ENCODE results near the gene PEX6. TPM values are rescaled to one million over a fixed set of nuclear protein-coding genes. Genes with fewer than 3 reads are reported as not detected.

The PEX6 gene
- total RNA-seq, 2 experiments from 2014 or later, result 7.3 to 9.0 TPM

- H3K36me3 Mint-ChIP-seq (ENCODE audit: low read depth), result peaks cover 34% of the 10 kb centered on the region
- POLR2A ChIA-PET, result interaction anchor here (0.9 to 5.7 kb wide), 7 partner anchors 9 to 196 kb away, joined by 3 to 26 read pairs (median 6); partner anchors contain the start of genes CNPY3, PEX6 and PPP2R5D
- CTCF ChIA-PET, result interaction anchor here (0.6 to 1.2 kb wide), 3 partner anchors 11 to 130 kb away, joined by 3 read pairs; no protein-coding TSS in a partner anchor
- DNase-seq (no peak), ATAC-seq (no peak)
- peak overlapping the region; percentile 50 for H3K27ac Mint-ChIP-seq
- H3K9me3 Mint-ChIP-seq, result no peaks in the 10 kb centered on the region
- no peaks in the 10 kb centered on the region for H3K27me3 Mint-ChIP-seq
- intact Hi-C loops (cut with micrococcal nuclease), result loop anchor here (5.0 kb wide), 2 partner anchors 35 to 45 kb away; partner anchors contain the start of genes KLC4, MRPL2 and PEX6
- peaks cover 47% of the 10 kb centered on the region for H3K4me1 Mint-ChIP-seq (ENCODE audit: low read depth)
- no peak for TF ChIP-seq CTCF (IDR thresholded peaks at IDR 0.05)
- H3K4me3 Mint-ChIP-seq, result peak overlapping the region; percentile 96
Measured at GRCh38 chr6:43012364-43012763, 33.4 kb upstream of the PEX6 start.

DNA sequence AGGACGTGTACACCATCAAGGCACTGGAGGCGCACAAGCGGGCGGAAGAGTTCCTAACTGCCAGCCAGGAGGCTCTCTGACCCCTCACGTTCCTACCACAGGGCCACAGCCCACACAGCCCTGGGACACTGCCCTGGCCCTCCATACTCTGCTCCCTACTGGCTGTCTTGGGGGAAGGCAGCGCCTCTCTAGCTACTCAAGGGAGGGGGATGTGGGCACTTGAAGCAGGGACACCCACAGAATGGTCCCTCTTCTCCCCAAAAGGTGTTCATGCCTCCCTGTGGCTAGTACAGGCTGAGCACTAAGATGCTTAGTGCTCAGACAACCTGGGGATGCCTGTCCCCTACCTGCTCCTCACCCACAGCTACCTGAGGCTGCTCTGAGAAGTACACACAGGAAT is 32.2 kb upstream of the PEX6 start:
- CTCF ChIA-PET, result interaction anchor here (0.8 to 3.0 kb wide), 4 partner anchors 22 to 132 kb away, joined by 3 to 17 read pairs (median 3); no protein-coding TSS in a partner anchor
- no peaks in the 10 kb centered on the region for H3K27me3 Mint-ChIP-seq
- ATAC-seq, result no peak
- H3K4me1 Mint-ChIP-seq (ENCODE audit: low read depth), result peaks cover 39% of the 10 kb centered on the region
- H3K36me3 Mint-ChIP-seq (ENCODE audit: low read depth), result peaks cover 35% of the 10 kb centered on the region
- H3K4me3 Mint-ChIP-seq, result no peak overlapping the region
- H3K27ac Mint-ChIP-seq, result no peak overlapping the region
- no peaks in the 10 kb centered on the region for H3K9me3 Mint-ChIP-seq
- no peak for TF ChIP-seq CTCF (IDR thresholded peaks at IDR 0.05)
- no peak for DNase-seq
- intact Hi-C loops (cut with micrococcal nuclease), result loop anchor here (5.0 kb wide), 2 partner anchors 34 to 46 kb away; partner anchors contain the start of genes KLC4, MRPL2 and PEX6
- POLR2A ChIA-PET, result interaction anchor here (0.7 to 5.7 kb wide), 5 partner anchors 8 to 82 kb away, joined by 3 to 26 read pairs (median 6); partner anchors contain the start of genes CNPY3, PEX6 and PPP2R5D

DNA sequence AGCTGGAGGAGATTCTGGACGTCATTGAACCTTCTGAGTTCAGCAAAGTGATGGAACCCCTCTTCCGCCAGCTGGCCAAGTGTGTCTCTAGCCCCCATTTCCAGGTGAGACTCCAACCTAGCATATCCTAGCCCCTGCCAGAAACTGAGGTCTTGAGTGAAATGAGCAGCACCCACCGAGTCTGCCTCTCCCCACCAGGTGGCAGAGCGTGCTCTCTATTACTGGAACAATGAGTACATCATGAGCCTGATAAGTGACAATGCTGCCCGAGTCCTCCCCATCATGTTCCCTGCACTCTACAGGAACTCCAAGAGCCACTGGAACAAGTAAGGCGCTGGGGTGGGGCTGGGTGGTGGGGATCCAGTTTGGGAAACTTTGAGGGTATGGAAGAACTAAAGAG is 30.1 kb upstream of the PEX6 start:
- Mint-ChIP-seq H3K27ac (peak overlapping the region; percentile 13), H3K4me1 (ENCODE audit: low read depth) (peaks cover 24% of the 10 kb centered on the region), H3K9me3 (no peaks in the 10 kb centered on the region), H3K36me3 (ENCODE audit: low read depth) (peaks cover 36% of the 10 kb centered on the region), H3K4me3 (no peak overlapping the region), H3K27me3 (no peaks in the 10 kb centered on the region)
- no peak for ATAC-seq
- POLR2A ChIA-PET, result interaction anchor here (1.0 to 1.4 kb wide), 2 partner anchors 75 to 79 kb away, joined by 3 to 5 read pairs; partner anchors contain the start of gene CNPY3
- CTCF ChIA-PET, result interaction anchor here (1.1 to 3.0 kb wide), 6 partner anchors 12 to 134 kb away, joined by 3 to 17 read pairs (median 4); partner anchors contain the start of genes PPP2R5D and RRP36
- intact Hi-C loops (cut with micrococcal nuclease), result no loop called here
- peak; percentile 35 for TF ChIP-seq CTCF (IDR thresholded peaks at IDR 0.05)
- DNase-seq, result peak; percentile 70

DNA sequence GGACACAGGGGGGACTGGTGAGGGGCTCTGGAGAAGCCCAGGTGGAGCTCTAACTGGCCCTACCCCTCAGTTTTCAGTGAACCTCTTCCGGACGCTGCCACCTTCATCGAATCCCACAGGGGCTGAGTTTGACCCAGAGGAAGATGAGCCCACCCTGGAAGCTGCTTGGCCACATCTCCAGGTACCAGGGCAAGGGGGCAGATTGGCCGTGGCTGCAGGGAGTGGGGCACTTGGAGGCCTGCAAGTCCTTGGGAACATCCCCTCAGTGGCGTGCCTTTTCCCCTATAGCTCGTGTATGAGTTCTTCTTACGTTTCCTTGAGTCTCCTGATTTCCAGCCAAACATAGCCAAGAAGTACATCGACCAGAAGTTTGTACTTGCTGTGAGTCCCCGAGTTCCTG is 28.1 kb upstream of the PEX6 start:
- ChIA-PET CTCF (interaction anchor here (1.4 to 1.5 kb wide), 2 partner anchors 12 to 19 kb away, joined by 3 read pairs; no protein-coding TSS in a partner anchor), POLR2A (no interaction called here)
- Mint-ChIP-seq H3K4me3 (no peak overlapping the region), H3K4me1 (ENCODE audit: low read depth) (peaks cover 10% of the 10 kb centered on the region), H3K27ac (no peak overlapping the region), H3K9me3 (no peaks in the 10 kb centered on the region), H3K36me3 (ENCODE audit: low read depth) (peaks cover 19% of the 10 kb centered on the region), H3K27me3 (no peaks in the 10 kb centered on the region)
- DNase-seq (no peak), ATAC-seq (no peak)
- intact Hi-C loops (cut with micrococcal nuclease), result no loop called here
- TF ChIP-seq CTCF (IDR thresholded peaks at IDR 0.05), result no peak

- Mint-ChIP-seq H3K4me1 (ENCODE audit: low read depth) (peaks cover 2% of the 10 kb centered on the region), H3K27me3 (no peaks in the 10 kb centered on the region), H3K4me3 (no peak overlapping the region), H3K36me3 (ENCODE audit: low read depth) (peaks cover 11% of the 10 kb centered on the region), H3K9me3 (no peaks in the 10 kb centered on the region), H3K27ac (no peak overlapping the region)
- ChIA-PET CTCF (interaction anchor here (1.2 to 1.5 kb wide), 3 partner anchors 11 to 137 kb away, joined by 3 to 5 read pairs (median 3); no protein-coding TSS in a partner anchor), POLR2A (interaction anchor here (1.1 kb wide), 1 partner anchor 77 kb away, joined by 3 read pairs; the partner anchor contains the start of gene CNPY3)
- no peak for TF ChIP-seq CTCF (IDR thresholded peaks at IDR 0.05)
- ATAC-seq (no peak), DNase-seq (no peak)
- intact Hi-C loops (cut with micrococcal nuclease), result no loop called here
Measured at GRCh38 chr6:43006251-43006650, 27.3 kb upstream of the PEX6 start.
